CD4-positive, alpha-beta T cell (primary cell): ENCODE results near the gene TUFM. TPM values are rescaled to one million over a fixed set of nuclear protein-coding genes. Genes with fewer than 3 reads are reported as not detected.

Source experiments
- ATAC-seq: fragments of 200-7000 bp; cut with Tn5 transposase; one replicate; pipeline ENCODE4 v1.10.0; 2022; ENCODE audit warnings: mild to moderate bottlenecking; ENCODE audit not compliant: poor library complexity
- CTCF ChIA-PET: fragments of 350-600 bp; sonication (Branson Sonifier 250); formaldehyde crosslinking; loops from one replicate; lab custom pipeline; 2021; ENCODE audit warnings: antibody characterized with exemption, inconsistent platforms; lab: Charles Lee
- POLR2A ChIA-PET: fragments of 350-600 bp; sonication (Branson Sonifier 250); formaldehyde crosslinking; loops from one replicate; lab custom pipeline; 2021; ENCODE audit warnings: antibody characterized with exemption, inconsistent platforms; lab: Charles Lee
- DNase-seq, 14 experiments: peaks; one replicate each; pipeline ENCODE4 v3.0.0-alpha.2; 2013 to 2020; ENCODE audit warnings: mixed read lengths in 2 of 14
- H3K27ac ChIP-seq, 2 donors: one replicate each; pipeline versions ENCODE4 v1.5.1 to v1.7.0; 2013; ENCODE audit warnings: low read length in 2 of 2, low read depth in 1 of 2, mild to moderate bottlenecking in 1 of 2
- H3K27me3 ChIP-seq, 2 experiments: 1 replicate in 1 of 2; 2 replicates in 1 of 2; pipeline versions ENCODE4 v1.6.1 to v1.7.0; 2013; ENCODE audit warnings: low read length in 2 of 2, control low read depth in 1 of 2, mild to moderate bottlenecking in 1 of 2, moderate library complexity in 1 of 2; ENCODE audit not compliant: insufficient read depth in 2 of 2, control insufficient read depth in 1 of 2
- H3K36me3 ChIP-seq: one replicate; pipeline ENCODE4 v1.6.1; 2013; ENCODE audit warnings: low read length, control low read depth; ENCODE audit not compliant: insufficient read depth
- H3K4me1 ChIP-seq: one replicate; pipeline ENCODE4 v1.6.1; 2013; ENCODE audit warnings: low read length, control low read depth; ENCODE audit not compliant: insufficient read depth
- H3K4me3 ChIP-seq: one replicate; pipeline ENCODE4 v1.5.1; 2013; ENCODE audit warnings: mild to moderate bottlenecking, low read length, moderate library complexity
- H3K9me3 ChIP-seq, 2 experiments: 1 replicate in 1 of 2; 2 replicates in 1 of 2; pipeline versions ENCODE4 v1.6.1 to v1.7.0; 2013; ENCODE audit warnings: low read length in 2 of 2, mild to moderate bottlenecking in 2 of 2, control low read depth in 1 of 2, moderate library complexity in 1 of 2; ENCODE audit not compliant: control insufficient read depth in 1 of 2, insufficient read depth in 1 of 2
- H3K27ac Mint-ChIP-seq: one replicate; pipeline ENCODE4 v1.8.0; 2020; ENCODE audit warnings: mixed read lengths
- H3K27me3 Mint-ChIP-seq: one replicate; pipeline ENCODE4 v1.8.0; 2021; ENCODE audit warnings: mixed read lengths
- H3K36me3 Mint-ChIP-seq: one replicate; pipeline ENCODE4 v1.8.0; 2021; ENCODE audit warnings: low read depth, mixed read lengths
- H3K4me1 Mint-ChIP-seq: one replicate; pipeline ENCODE4 v1.8.0; 2021; ENCODE audit warnings: low read depth, mixed read lengths
- H3K4me3 Mint-ChIP-seq: one replicate; pipeline ENCODE4 v1.8.0; 2020; ENCODE audit warnings: mild to moderate bottlenecking, mixed read lengths
- H3K9me3 Mint-ChIP-seq: one replicate; pipeline ENCODE4 v1.8.0; 2020; ENCODE audit warnings: mixed read lengths
- intact Hi-C, 2 experiments: fragments of 100-400 bp; cut with DNase I in 1 of 2; cut with micrococcal nuclease in 1 of 2; formaldehyde crosslinking; loops; one replicate each; pipeline versions ENCODE4 v1.15.1 to v1.9.0; 2023 to 2025; cut with DNase I, micrococcal nuclease
- polyA plus RNA-seq, 2 donors: library from polyadenylated mRNA; unstranded; fragments of 120-200 nt; gene quantifications; one replicate each; pipeline ENCODE4 v1.2.1, GENCODE V29; 2013
- total RNA-seq, 174 experiments: library from RNA in 2 of 174; stranded (reverse) in 2 of 174; gene quantifications; one replicate each; pipeline ENCODE4 v1.2.3 and lab custom pipeline; 2021 to 2026
- TF ChIP-seq, protein P1 (sequence below): fragments of 200-600 bp; IDR thresholded peaks from one replicate; pipeline ENCODE4 v1.8.0; 2022; ENCODE audit warnings: antibody characterized with exemption, mild to moderate bottlenecking

Gene TUFM
- total RNA-seq = 100 to 1,000 TPM; 102 to 103 TPM
- 129 TPM for polyA plus RNA-seq (2013, experiment 1 of 2)
- 123 TPM for polyA plus RNA-seq (2013, experiment 2 of 2)
- 59.9 to 460 (median 110) reads per million in 172 experiments for total RNA-seq (lab: John Stamatoyannopoulos, UW)

DNA sequence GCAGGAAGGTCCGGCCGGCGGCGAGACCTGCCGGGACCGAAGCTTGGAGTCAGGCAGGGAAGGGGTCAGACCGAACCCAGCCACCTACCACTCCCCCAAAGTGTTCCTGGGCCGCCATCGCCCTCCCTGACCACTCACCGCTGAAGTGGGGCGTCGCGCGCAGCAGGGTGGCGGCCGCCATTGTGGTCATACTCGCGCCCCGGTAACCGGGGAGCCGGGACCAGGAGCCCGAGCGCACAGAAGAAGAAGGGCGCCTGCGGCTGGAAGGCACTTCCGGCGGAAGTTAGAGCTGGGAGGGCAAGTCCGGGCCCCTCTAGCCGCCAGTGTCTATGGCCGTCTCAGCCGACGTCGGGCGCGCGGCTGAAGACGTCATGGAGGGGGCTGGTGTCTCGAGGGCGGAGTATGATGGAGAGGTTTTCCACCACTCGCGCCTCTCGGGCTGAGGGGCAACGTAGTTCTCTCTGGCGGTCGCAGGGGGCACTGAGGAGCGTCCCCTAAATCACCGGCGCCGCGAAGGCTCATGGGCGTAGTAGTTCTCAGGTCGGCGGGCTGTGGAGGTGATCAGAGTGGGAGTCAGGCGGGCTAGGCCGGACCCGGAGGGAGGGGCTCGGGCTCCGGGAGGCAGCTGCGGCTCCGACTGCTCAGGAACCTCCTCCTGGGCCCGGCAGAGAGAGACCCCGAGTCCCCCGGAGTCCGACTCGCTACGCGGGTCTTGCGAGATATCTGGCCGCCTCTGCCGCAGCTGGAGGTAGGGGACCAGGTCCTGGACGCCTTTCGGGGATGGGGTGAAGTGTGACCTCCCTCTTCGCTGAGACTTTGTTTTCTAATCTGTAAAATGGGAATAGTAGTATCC is at the start of gene TUFM:
TUFM (minus strand) TSS at position 269 of the 853 bp plus-strand sequence; CDS start at position 190, 79 bp downstream.
- Histone ChIP-seq H3K36me3 (peaks cover 33% of the 10 kb centered on the region), H3K9me3 (no peaks in the 10 kb centered on the region), H3K27ac (peak within 1 kb of the TSS; percentile 84 to 85), H3K4me1 (peaks cover 34% of the 10 kb centered on the region), H3K4me3 (peak within 1 kb of the TSS; percentile 100), H3K27me3 (no peaks in the 10 kb centered on the region)
- POLR2A ChIA-PET = interaction anchor here (0.6 to 6.2 kb wide), 13 partner anchors 9 to 142 kb away, joined by 3 to 118 read pairs (median 6); partner anchors contain the start of genes ATXN2L, LAT, NFATC2IP and RABEP2
- peak within 1 kb of the TSS; percentile 85 for H3K27ac Mint-ChIP-seq
- DNase-seq = peak; percentile 92 to 99 (median 98)
- H3K9me3 Mint-ChIP-seq = no peaks in the 10 kb centered on the region
- H3K4me3 Mint-ChIP-seq = peak within 1 kb of the TSS; percentile 90
- H3K36me3 Mint-ChIP-seq = peaks cover 52% of the 10 kb centered on the region
- TF ChIP-seq, protein P1, sequence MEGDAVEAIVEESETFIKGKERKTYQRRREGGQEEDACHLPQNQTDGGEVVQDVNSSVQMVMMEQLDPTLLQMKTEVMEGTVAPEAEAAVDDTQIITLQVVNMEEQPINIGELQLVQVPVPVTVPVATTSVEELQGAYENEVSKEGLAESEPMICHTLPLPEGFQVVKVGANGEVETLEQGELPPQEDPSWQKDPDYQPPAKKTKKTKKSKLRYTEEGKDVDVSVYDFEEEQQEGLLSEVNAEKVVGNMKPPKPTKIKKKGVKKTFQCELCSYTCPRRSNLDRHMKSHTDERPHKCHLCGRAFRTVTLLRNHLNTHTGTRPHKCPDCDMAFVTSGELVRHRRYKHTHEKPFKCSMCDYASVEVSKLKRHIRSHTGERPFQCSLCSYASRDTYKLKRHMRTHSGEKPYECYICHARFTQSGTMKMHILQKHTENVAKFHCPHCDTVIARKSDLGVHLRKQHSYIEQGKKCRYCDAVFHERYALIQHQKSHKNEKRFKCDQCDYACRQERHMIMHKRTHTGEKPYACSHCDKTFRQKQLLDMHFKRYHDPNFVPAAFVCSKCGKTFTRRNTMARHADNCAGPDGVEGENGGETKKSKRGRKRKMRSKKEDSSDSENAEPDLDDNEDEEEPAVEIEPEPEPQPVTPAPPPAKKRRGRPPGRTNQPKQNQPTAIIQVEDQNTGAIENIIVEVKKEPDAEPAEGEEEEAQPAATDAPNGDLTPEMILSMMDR = peak; percentile 68
- peak; percentile 96 for ATAC-seq
- no peaks in the 10 kb centered on the region for H3K27me3 Mint-ChIP-seq
- CTCF ChIA-PET = interaction anchor here (0.7 to 3.4 kb wide), 10 partner anchors 10 to 131 kb away, joined by 3 to 44 read pairs (median 4); partner anchors contain the start of genes RABEP2 and SH2B1
- intact Hi-C loops = loop anchor here (1.0 to 10.0 kb wide), 9 partner anchors 17 to 352 kb away; partner anchors contain the start of genes APOBR (in 1 of the 2), CLN3 (in 1 of the 2), NFATC2IP (in 1 of the 2) and RABEP2 (in 1 of the 2)
- peaks cover 24% of the 10 kb centered on the region for H3K4me1 Mint-ChIP-seq

DNA sequence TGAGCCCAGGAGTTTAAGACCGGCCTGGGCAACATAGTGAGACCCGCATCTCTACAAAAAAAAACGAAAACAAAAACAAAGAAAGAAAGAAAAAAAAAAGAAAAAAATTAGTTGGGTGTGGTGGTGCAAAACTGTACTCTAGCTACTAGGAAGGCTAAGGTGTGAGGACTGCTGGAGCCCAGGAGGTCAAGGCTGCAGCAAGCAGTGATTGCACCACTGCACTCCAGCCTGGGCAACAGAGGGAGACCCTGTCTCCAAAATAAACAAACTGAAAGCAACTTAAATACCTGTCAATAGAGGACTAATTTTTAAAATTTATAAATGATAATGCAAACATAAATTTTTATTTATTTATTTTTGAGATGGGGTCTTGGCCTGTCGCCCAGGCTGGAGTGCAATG is 49.5 kb upstream of the TUFM start:
- DNase-seq = no peak
- Mint-ChIP-seq H3K9me3 (no peaks in the 10 kb centered on the region), H3K27ac (no peak overlapping the region), H3K27me3 (no peaks in the 10 kb centered on the region), H3K36me3 (no peaks in the 10 kb centered on the region), H3K4me3 (no peak overlapping the region), H3K4me1 (no peaks in the 10 kb centered on the region)
- no peak for ATAC-seq
- H3K4me1 ChIP-seq = no peaks in the 10 kb centered on the region
- TF ChIP-seq, protein P1 = no peak
- intact Hi-C loops = no loop called here
- H3K4me3 ChIP-seq = no peak overlapping the region
- ChIA-PET POLR2A (no interaction called here), CTCF (no interaction called here)
- no peak overlapping the region for H3K27ac ChIP-seq
- no peaks in the 10 kb centered on the region for H3K27me3 ChIP-seq
- no peaks in the 10 kb centered on the region for H3K36me3 ChIP-seq
- no peaks in the 10 kb centered on the region for H3K9me3 ChIP-seq

DNA sequence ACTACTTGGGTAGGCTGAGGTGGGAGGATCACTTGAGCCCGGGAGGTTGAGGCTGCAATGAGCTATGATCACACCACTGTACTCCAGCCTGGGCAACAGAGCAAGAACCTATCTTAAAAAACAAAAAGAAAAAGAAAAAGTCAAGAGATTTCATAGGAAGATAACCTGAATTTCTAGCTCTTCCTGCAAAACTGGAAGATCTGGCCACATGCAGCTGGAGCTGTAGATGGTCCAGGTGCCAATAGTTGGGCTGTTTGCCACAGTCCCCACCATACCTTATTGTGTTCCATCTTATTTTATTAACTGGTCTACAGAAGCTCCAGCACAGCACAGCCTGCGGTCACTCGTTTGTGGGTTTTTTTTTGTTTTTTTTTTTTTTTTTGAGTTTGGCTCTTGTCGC is 47.1 kb upstream of the TUFM start:
- no peaks in the 10 kb centered on the region for H3K36me3 Mint-ChIP-seq
- H3K9me3 ChIP-seq = no peaks in the 10 kb centered on the region
- POLR2A ChIA-PET = no interaction called here

More for the DNA sequence above, 47.1 kb upstream of the TUFM start:
- no peak overlapping the region for H3K4me3 Mint-ChIP-seq
- Histone ChIP-seq H3K27ac (no peak overlapping the region), H3K27me3 (no peaks in the 10 kb centered on the region), H3K4me3 (no peak overlapping the region), H3K36me3 (no peaks in the 10 kb centered on the region), H3K4me1 (no peaks in the 10 kb centered on the region)
- H3K27ac Mint-ChIP-seq = no peak overlapping the region
- H3K4me1 Mint-ChIP-seq = no peaks in the 10 kb centered on the region
- no peaks in the 10 kb centered on the region for H3K27me3 Mint-ChIP-seq
- intact Hi-C loops = no loop called here
- ATAC-seq (no peak), DNase-seq (no peak)
- H3K9me3 Mint-ChIP-seq = no peaks in the 10 kb centered on the region
- TF ChIP-seq, protein P1 = no peak
- CTCF ChIA-PET = no interaction called here
